Measurements from ENCODE around the gene NPHP3.
"Not testable (repeated sequence)": the region's sequence is repeated elsewhere in the genome, so short reads cannot be mapped to it uniquely, and the experiment has no call there.

NPHP3 gene, protein sequence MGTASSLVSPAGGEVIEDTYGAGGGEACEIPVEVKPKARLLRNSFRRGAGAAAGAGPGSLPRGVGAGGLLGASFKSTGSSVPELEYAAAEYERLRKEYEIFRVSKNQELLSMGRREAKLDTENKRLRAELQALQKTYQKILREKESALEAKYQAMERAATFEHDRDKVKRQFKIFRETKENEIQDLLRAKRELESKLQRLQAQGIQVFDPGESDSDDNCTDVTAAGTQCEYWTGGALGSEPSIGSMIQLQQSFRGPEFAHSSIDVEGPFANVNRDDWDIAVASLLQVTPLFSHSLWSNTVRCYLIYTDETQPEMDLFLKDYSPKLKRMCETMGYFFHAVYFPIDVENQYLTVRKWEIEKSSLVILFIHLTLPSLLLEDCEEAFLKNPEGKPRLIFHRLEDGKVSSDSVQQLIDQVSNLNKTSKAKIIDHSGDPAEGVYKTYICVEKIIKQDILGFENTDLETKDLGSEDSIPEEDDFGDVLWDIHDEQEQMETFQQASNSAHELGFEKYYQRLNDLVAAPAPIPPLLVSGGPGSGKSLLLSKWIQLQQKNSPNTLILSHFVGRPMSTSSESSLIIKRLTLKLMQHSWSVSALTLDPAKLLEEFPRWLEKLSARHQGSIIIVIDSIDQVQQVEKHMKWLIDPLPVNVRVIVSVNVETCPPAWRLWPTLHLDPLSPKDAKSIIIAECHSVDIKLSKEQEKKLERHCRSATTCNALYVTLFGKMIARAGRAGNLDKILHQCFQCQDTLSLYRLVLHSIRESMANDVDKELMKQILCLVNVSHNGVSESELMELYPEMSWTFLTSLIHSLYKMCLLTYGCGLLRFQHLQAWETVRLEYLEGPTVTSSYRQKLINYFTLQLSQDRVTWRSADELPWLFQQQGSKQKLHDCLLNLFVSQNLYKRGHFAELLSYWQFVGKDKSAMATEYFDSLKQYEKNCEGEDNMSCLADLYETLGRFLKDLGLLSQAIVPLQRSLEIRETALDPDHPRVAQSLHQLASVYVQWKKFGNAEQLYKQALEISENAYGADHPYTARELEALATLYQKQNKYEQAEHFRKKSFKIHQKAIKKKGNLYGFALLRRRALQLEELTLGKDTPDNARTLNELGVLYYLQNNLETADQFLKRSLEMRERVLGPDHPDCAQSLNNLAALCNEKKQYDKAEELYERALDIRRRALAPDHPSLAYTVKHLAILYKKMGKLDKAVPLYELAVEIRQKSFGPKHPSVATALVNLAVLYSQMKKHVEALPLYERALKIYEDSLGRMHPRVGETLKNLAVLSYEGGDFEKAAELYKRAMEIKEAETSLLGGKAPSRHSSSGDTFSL (N-terminal part only)

DNA sequence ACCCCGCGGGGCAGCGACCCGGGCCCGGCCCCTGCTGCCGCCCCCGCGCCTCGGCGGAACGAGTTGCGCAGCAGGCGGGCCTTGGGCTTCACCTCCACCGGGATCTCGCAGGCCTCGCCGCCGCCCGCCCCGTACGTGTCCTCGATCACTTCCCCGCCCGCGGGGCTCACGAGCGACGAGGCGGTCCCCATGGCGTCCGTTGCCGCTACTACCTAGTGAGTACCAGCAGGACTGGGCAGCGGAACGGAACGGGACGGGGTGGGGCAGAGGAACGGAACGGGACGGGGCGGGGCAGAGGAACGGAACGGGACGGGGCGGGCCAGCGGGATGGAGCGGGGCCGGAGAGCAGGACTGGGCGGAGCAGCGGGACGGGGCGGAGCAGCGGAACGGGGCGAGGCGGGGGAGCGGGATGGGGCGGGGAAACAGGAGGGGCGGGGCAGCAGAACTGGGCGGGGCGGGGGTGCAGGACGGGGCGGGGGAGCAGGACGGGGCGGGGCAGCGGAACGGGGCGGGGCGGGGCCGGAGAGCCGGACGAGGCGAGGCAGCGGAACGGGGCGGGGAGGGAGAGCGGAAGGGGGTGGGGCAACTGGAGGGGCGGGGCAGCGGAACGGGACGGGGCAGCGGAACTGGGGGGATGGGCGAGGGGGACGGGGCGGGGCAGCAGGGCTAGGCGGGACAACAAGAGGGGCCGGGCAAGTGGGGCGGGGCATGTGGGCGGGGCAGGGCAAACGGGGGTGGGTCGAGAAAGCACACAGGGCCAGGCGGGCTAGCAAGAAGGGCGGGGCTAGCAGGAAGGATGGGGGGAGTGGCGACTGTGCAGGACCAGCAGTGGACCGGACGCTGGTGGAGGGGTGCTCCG is at the start of gene NPHP3:
NPHP3 (minus strand) TSS at position 245 of the 859 bp plus-strand sequence; CDS start at position 191, 54 bp downstream.
- DNase-seq (ENCODE audit: low read depth in 2 of 2) = peak; percentile 96 to 97

- DNase-seq (ENCODE audit: low read depth in 2 of 2) = no peak
Measured at GRCh38 chr3:132758740-132759139, 36.5 kb upstream of the NPHP3 start.

DNA sequence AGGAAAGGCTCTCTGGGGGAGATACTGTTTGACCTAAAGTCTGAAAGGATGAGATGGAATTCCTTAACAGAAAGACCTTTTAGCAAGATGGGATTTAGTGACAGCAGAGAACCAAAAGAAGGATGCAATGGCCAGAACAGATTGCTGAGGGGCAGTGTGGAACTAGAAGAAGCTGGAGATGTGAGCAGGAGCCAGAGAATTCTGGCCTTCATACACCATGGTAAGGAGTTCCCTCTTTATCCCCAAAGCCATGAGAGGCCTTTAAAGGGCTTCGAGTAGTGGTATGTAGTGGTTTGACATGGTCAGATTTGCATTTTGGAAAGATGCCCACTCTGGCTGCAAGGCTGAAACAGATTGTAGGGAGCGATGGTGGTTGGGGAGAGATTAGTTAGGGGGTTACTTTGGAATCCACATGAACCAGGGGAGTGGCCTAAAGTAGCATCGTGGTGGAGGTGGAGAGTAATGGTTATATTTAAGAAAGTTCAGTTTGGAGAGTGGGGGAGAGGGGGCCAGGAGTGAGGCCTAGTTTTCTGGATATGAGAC is 34.0 kb upstream of the NPHP3 start:
- no peak for DNase-seq (ENCODE audit: low read depth in 2 of 2)

GRCh38 chr3:132753946-132754345 is 31.7 kb upstream of the NPHP3 start:
- no peak for DNase-seq (ENCODE audit: low read depth in 2 of 2)

GRCh38 chr3:132749786-132750185 is 27.6 kb upstream of the NPHP3 start:
- DNase-seq (ENCODE audit: low read depth in 2 of 2) = no peak

GRCh38 chr3:132746720-132747119 is 24.5 kb upstream of the NPHP3 start:
- DNase-seq (ENCODE audit: low read depth in 2 of 2) = not testable (repeated sequence)

GRCh38 chr3:132738314-132738713 is 16.1 kb upstream of the NPHP3 start:
- DNase-seq (ENCODE audit: low read depth in 2 of 2) = no peak

GRCh38 chr3:132735589-132735988 is 13.4 kb upstream of the NPHP3 start:
- DNase-seq (ENCODE audit: low read depth in 2 of 2) = no peak

- no peak for DNase-seq (ENCODE audit: low read depth in 2 of 2)
Measured at GRCh38 chr3:132730891-132731580, 8.8 kb upstream of the NPHP3 start.

DNA sequence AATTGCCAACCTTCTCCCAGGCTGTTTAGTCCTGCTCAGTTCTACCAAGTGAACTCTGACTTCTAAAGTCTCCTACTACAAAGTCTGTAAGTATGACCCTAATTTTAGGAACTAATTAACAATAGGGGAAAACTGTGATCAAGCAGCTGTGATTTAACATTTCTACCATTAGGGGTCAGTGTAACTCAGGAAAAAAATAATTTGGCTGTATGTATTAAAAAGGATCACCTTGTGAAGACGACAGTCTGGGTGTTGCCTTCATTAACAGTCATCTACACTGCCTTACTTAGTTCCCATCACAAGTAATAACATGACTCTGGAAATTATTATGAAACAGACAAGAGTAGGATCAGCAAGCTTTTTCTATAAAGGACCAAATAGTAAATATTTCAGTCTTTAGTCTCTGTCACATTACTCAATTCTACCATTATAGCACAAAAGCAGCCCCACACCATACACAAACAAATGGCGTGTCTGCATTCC is 4.2 kb upstream of the NPHP3 start:
- no peak for DNase-seq (ENCODE audit: low read depth in 2 of 2)

DNA sequence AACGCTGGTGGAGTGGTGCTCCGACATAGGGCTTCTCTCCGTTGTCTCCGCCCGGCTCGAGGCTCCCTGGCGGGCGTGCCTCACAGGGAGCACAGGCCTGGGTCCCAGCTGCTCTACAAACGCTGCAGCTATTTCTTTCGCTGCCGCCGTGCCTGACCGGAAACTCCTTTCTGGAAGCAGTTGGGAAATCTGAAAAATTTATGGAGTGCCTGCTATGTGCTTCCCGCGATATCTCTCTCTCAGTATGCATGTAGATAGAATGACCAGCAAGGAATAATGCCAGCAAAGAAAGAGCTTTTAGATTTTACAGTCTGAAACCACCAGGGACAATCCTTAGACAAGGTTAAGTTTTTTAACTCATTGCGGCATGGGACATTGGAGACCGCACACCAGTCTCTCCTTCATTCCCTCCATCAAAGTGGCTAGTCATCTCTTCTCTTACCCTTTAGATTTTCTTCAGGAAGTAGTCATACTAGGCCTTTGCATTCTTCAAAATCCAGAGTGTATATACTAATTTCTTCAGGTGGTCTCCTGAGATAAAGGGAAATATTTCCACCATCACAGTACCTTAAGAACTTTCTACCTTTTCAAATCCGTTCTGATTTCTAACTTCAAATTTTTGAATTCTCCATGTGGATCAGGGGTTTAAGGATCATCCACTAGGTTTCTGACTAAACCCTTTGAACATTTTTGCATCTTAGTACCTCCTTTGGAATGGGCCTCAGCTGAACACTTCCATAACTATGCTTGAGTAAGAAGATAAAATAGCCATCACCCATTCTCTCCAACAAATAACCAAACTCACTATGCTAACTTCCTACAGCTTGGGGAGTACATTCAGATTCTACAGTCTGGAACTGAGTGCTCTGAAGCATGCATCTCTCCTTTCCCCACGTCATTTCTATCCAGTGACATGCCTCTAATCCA is 1.1 kb upstream of the NPHP3 start:
- no peak for DNase-seq (ENCODE audit: low read depth in 2 of 2)

GRCh38 chr3:132721479-132722164 is 587 bp downstream of the NPHP3 start:
- peak in 1 of 2 donors; percentile 0 for DNase-seq (ENCODE audit: low read depth in 2 of 2)

DNA sequence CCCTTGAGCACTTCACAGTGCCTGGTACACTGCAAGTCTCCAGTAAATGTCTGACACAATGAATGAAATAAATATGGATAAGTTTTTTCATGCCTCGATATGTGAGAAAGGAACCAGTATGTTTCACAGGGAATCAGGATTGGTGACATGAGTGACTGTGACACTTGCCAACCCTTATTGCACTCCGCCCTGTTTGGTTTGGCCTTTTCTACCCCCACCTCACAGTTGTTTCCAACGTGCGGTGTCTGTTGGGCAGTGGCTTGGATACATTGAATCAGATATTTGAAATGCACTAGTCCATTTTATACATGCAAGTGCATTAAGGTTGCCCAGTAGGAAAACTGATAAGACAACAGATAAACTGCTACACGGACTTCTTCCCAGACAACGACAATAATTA is 2.0 kb downstream of the NPHP3 start:
- no peak for DNase-seq (ENCODE audit: low read depth in 2 of 2)

GRCh38 chr3:132716372-132716771 is 5.8 kb downstream of the NPHP3 start:
- DNase-seq (ENCODE audit: low read depth in 2 of 2) = no peak

DNA sequence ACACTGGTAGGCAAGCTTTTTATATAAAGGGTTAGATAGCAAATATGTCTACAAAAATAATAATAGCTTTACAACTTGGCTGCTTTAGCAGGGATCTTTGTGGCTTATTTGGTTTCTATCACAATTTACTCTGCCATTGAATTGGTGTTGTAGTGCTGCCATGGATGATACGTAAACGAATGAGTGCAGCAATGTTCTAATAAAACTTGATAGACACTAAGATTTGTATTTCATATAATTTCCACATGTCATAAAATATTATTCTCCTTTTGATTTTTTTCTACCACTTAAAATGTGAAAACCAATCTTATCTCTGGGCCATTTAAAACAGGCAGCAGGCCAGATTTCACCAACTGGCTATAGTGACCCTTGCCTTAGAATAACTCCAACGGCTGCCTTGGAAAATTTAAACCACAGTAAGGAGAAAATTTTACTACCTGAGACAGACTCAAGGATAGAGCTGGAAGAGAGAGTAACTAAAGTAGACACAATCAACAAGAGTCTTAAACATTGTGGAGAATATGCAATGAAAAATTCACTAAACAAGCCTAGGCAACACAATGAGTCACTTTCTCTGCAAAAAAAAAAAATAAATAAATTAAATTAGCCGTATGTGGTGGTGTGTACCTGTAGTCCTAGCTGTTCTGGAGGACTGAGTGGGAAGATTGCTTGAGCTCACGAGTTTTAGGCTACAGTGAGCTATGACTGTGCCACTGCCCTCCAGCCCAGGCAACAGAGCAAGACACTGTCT is 8.1 kb downstream of the NPHP3 start:
- no peak for DNase-seq (ENCODE audit: low read depth in 2 of 2)

- DNase-seq (ENCODE audit: low read depth in 2 of 2) = no peak
Measured at GRCh38 chr3:132710311-132710710, 11.9 kb downstream of the NPHP3 start.

GRCh38 chr3:132709761-132710160 is 12.4 kb downstream of the NPHP3 start:
- DNase-seq (ENCODE audit: low read depth in 2 of 2) = no peak

All from stimulated activated CD8-positive, alpha-beta memory T cell treated with anti-CD3 and anti-CD28 coated beads, Interleukin-7, amount 100 ng/mL, for 1 hour (primary cell).